Lower leg skin (tissue), 3 donors: ENCODE measurements around the gene C1QTNF8.

Source experiments
- CTCF ChIP-seq, 3 donors: fragments of 450-650 bp; IDR thresholded peaks; one replicate each; pipeline ENCODE4 v1.5.1; 2016; ENCODE audit warnings: antibody characterized with exemption in 3 of 3, mild to moderate bottlenecking in 3 of 3, moderate library complexity in 2 of 3
- POLR2A ChIP-seq, 2 donors: fragments of 450-650 bp; IDR thresholded peaks; one replicate each; pipeline ENCODE4 v1.6.1; 2016 to 2017; ENCODE audit warnings: antibody characterized with exemption in 2 of 2, mild to moderate bottlenecking in 1 of 2, moderate library complexity in 1 of 2

GRCh38 chr16:1095450-1096168 lies 435 bp downstream of the C1QTNF8 start:
- TF ChIP-seq CTCF (IDR thresholded peaks at IDR 0.05) (no peak), POLR2A (IDR thresholded peaks at IDR 0.05) (no peak)
